Choroid plexus epithelial cell (primary cell): ENCODE data around the gene DSG2.

Experiments used
- DNase-seq: peaks from one replicate; pipeline ENCODE4 v3.0.0-alpha.2; 2010; ENCODE audit warnings: low read depth
- H3K4me3 ChIP-seq: 2 replicates; pipeline ENCODE4 v1.5.1; 2011; ENCODE audit warnings: low read depth, mild to moderate bottlenecking, control low read depth, low read length, moderate library complexity
- CTCF ChIP-seq: conservative IDR thresholded peaks from 2 replicates; pipeline ENCODE4 v1.5.1; 2011; ENCODE audit warnings: low read depth, mild to moderate bottlenecking, control low read depth, inconsistent platforms, low read length, moderate library complexity

DSG2 gene

GRCh38 chr18:31575515-31576257 is 77.7 kb downstream of the DSG2 start:
- H3K4me3 ChIP-seq: no peak overlapping the region
- no peak for DNase-seq

GRCh38 chr18:31576670-31577069 is 78.7 kb downstream of the DSG2 start:
- no peak for DNase-seq
- no peak for TF ChIP-seq CTCF
- H3K4me3 ChIP-seq: no peak overlapping the region

More at GRCh38 chr18:31575515-31576257, 77.7 kb downstream of the DSG2 start:
- TF ChIP-seq CTCF: no peak

GRCh38 chr18:31577195-31577594 is 79.2 kb downstream of the DSG2 start:
- DNase-seq: no peak
- no peak overlapping the region for H3K4me3 ChIP-seq
- no peak for TF ChIP-seq CTCF

GRCh38 chr18:31578126-31578525 is 80.1 kb downstream of the DSG2 start:
- DNase-seq: no peak
- no peak for TF ChIP-seq CTCF
- H3K4me3 ChIP-seq: no peak overlapping the region

- no peak overlapping the region for H3K4me3 ChIP-seq
- no peak for DNase-seq
- TF ChIP-seq CTCF: no peak
Measured at GRCh38 chr18:31579375-31579774, 81.4 kb downstream of the DSG2 start.

- no peak for TF ChIP-seq CTCF
- H3K4me3 ChIP-seq: no peak overlapping the region
- peak; percentile 36 for DNase-seq
Measured at GRCh38 chr18:31581498-31582197, 83.7 kb downstream of the DSG2 start.
